ENCODE measurements around the gene CCDC34.

CCDC34 gene

GRCh38 chr11:27409049-27409448, 46.0 kb upstream of the CCDC34 start:
- no peak for TF ChIP-seq POLR2AphosphoS5 (IDR thresholded peaks at IDR 0.05; ENCODE audit: low read depth, low read length)
- no peak for TF ChIP-seq FOXP2 (optimal IDR thresholded peaks at IDR 0.05; ENCODE audit: borderline replicate concordance, extremely low read depth, extremely low read length, insufficient read depth)
- no peak for TF ChIP-seq SIN3A (IDR thresholded peaks at IDR 0.05; ENCODE audit: borderline replicate concordance, insufficient read depth, low read length)
- no peak for TF ChIP-seq TAF1 (IDR thresholded peaks at IDR 0.05; ENCODE audit: borderline replicate concordance, insufficient read depth, low read length)
- TF ChIP-seq REST (IDR thresholded peaks at IDR 0.05; ENCODE audit: insufficient read depth in 1 of 2, low read depth in 2 of 2, low read length in 2 of 2): no peak

- TF ChIP-seq REST (IDR thresholded peaks at IDR 0.05; ENCODE audit: insufficient read depth in 1 of 2, low read depth in 2 of 2, low read length in 2 of 2): no peak
Observed at GRCh38 chr11:27408246-27408800, 45.3 kb upstream of the CCDC34 start.

- TF ChIP-seq POLR2AphosphoS5 (IDR thresholded peaks at IDR 0.05; ENCODE audit: low read depth, low read length): no peak
- TF ChIP-seq TAF1 (IDR thresholded peaks at IDR 0.05; ENCODE audit: borderline replicate concordance, insufficient read depth, low read length): no peak
- TF ChIP-seq REST (IDR thresholded peaks at IDR 0.05; ENCODE audit: insufficient read depth in 1 of 2, low read depth in 2 of 2, low read length in 2 of 2): no peak
- no peak for TF ChIP-seq SIN3A (IDR thresholded peaks at IDR 0.05; ENCODE audit: borderline replicate concordance, insufficient read depth, low read length)
- TF ChIP-seq FOXP2 (optimal IDR thresholded peaks at IDR 0.05; ENCODE audit: borderline replicate concordance, extremely low read depth, extremely low read length, insufficient read depth): no peak
Observed at GRCh38 chr11:27406498-27407354, 43.7 kb upstream of the CCDC34 start.

- TF ChIP-seq TAF1 (IDR thresholded peaks at IDR 0.05; ENCODE audit: borderline replicate concordance, insufficient read depth, low read length) (no peak), SIN3A (IDR thresholded peaks at IDR 0.05; ENCODE audit: borderline replicate concordance, insufficient read depth, low read length) (no peak), POLR2AphosphoS5 (IDR thresholded peaks at IDR 0.05; ENCODE audit: low read depth, low read length) (no peak), FOXP2 (optimal IDR thresholded peaks at IDR 0.05; ENCODE audit: borderline replicate concordance, extremely low read depth, extremely low read length, insufficient read depth) (no peak), REST (IDR thresholded peaks at IDR 0.05; ENCODE audit: insufficient read depth in 1 of 2, low read depth in 2 of 2, low read length in 2 of 2) (no peak)
Observed at GRCh38 chr11:27405134-27405533, 42.1 kb upstream of the CCDC34 start.
